H9 (cell line): ENCODE data around the gene CREB3L2. TPM values are rescaled to one million over a fixed set of nuclear protein-coding genes. Genes with fewer than 3 reads are reported as not detected.
A peak's percentile ranks its signal among the peaks of the same experiment; 100 is the strongest.

ENCODE experiments used
- DNase-seq: peaks from one replicate; pipeline ENCODE4 v3.0.0-alpha.2; 2017
- H2AFZ ChIP-seq: one replicate; pipeline ENCODE4 v1.6.1; 2013; ENCODE audit warnings: mild to moderate bottlenecking, low read length, control low read depth, moderate library complexity
- H2AK5ac ChIP-seq: 2 replicates; pipeline ENCODE4 v1.6.1; 2013; ENCODE audit warnings: low read length, control low read depth, mixed read lengths; ENCODE audit not compliant: insufficient read length
- H2BK120ac ChIP-seq: one replicate; pipeline ENCODE4 v1.6.1; 2013; ENCODE audit warnings: low read depth, mild to moderate bottlenecking, low read length, control low read depth, inconsistent platforms; ENCODE audit not compliant: poor library complexity, severe bottlenecking
- H2BK12ac ChIP-seq: 2 replicates; pipeline ENCODE4 v1.6.1; 2013; ENCODE audit warnings: low read length, control low read depth, mixed read lengths, low read depth; ENCODE audit not compliant: insufficient read length
- H2BK15ac ChIP-seq: 2 replicates; pipeline ENCODE4 v1.6.1; 2013; ENCODE audit warnings: low read depth, low read length, control low read depth
- H2BK20ac ChIP-seq: one replicate; pipeline ENCODE4 v1.6.1; 2013; ENCODE audit warnings: low read depth, mild to moderate bottlenecking, low read length, control low read depth, inconsistent platforms; ENCODE audit not compliant: poor library complexity, severe bottlenecking
- H2BK5ac ChIP-seq: 2 replicates; pipeline ENCODE4 v1.6.1; 2013; ENCODE audit warnings: low read length, control low read depth, mixed read lengths; ENCODE audit not compliant: insufficient read length
- H3K14ac ChIP-seq: 2 replicates; pipeline ENCODE4 v1.6.1; 2013; ENCODE audit warnings: low read length, control low read depth; ENCODE audit not compliant: insufficient read depth
- H3K18ac ChIP-seq: 2 replicates; pipeline ENCODE4 v1.6.1; 2013; ENCODE audit warnings: low read depth, mild to moderate bottlenecking, mixed read lengths, low read length, control low read depth; ENCODE audit not compliant: insufficient read length
- H3K23ac ChIP-seq: 2 replicates; pipeline ENCODE4 v1.6.1; 2013; ENCODE audit warnings: low read length, control low read depth, mixed read lengths, low read depth; ENCODE audit not compliant: insufficient read length
- H3K23me2 ChIP-seq: 2 replicates; pipeline ENCODE4 v1.6.1; 2013; ENCODE audit warnings: low read depth, mild to moderate bottlenecking, mixed read lengths, low read length, control low read depth; ENCODE audit not compliant: insufficient read length, poor library complexity, severe bottlenecking
- H3K27ac ChIP-seq: 2 replicates; pipeline ENCODE4 v1.5.1; 2013; ENCODE audit warnings: low read length, control low read depth, mixed read lengths, low read depth; ENCODE audit not compliant: insufficient read length
- H3K27me3 ChIP-seq: 2 replicates; pipeline ENCODE4 v1.6.1; 2013; ENCODE audit warnings: low read length, control low read depth, inconsistent platforms; ENCODE audit not compliant: insufficient read depth
- H3K4ac ChIP-seq: 2 replicates; pipeline ENCODE4 v1.6.1; 2013; ENCODE audit warnings: low read depth, mild to moderate bottlenecking, control low read depth, inconsistent platforms, low read length, moderate library complexity
- H3K4me1 ChIP-seq: 2 replicates; pipeline ENCODE4 v1.6.1; 2013; ENCODE audit warnings: low read length, control low read depth, inconsistent platforms; ENCODE audit not compliant: insufficient read depth
- H3K4me2 ChIP-seq: 2 replicates; pipeline ENCODE4 v1.6.1; 2013; ENCODE audit warnings: low read length, control low read depth, mixed read lengths; ENCODE audit not compliant: insufficient read length, insufficient read depth
- H3K56ac ChIP-seq: 2 replicates; pipeline ENCODE4 v1.6.1; 2013; ENCODE audit warnings: low read depth, mild to moderate bottlenecking, mixed read lengths, low read length, control low read depth; ENCODE audit not compliant: insufficient read length
- H3K79me1 ChIP-seq: 2 replicates; pipeline ENCODE4 v1.6.1; 2013; ENCODE audit warnings: low read depth, mild to moderate bottlenecking, moderate library complexity, low read length, control low read depth, inconsistent platforms; ENCODE audit not compliant: insufficient read depth, poor library complexity, severe bottlenecking
- H3K79me2 ChIP-seq: 2 replicates; pipeline ENCODE4 v1.6.1; 2013; ENCODE audit warnings: low read length, control low read depth, inconsistent platforms; ENCODE audit not compliant: insufficient read depth
- H3K9ac ChIP-seq: 2 replicates; pipeline ENCODE4 v1.6.1; 2013; ENCODE audit warnings: low read length, control low read depth, mixed read lengths; ENCODE audit not compliant: insufficient read length; ENCODE audit errors: extremely low read depth
- H3K9me3 ChIP-seq: one replicate; pipeline ENCODE4 v1.6.1; 2013; ENCODE audit warnings: low read depth, low read length, inconsistent platforms; ENCODE audit not compliant: control insufficient read depth
- H3T11ph ChIP-seq: one replicate; pipeline ENCODE4 v1.6.1; 2013; ENCODE audit warnings: mild to moderate bottlenecking, low read length, control low read depth, inconsistent platforms
- H4K20me1 ChIP-seq: one replicate; pipeline ENCODE4 v1.6.1; 2013; ENCODE audit not compliant: control insufficient read depth, insufficient read length, insufficient read depth
- H4K5ac ChIP-seq: 2 replicates; pipeline ENCODE4 v1.6.1; 2013; ENCODE audit warnings: low read depth, mild to moderate bottlenecking, mixed read lengths, low read length, control low read depth; ENCODE audit not compliant: insufficient read length
- H4K8ac ChIP-seq: replicated peaks from 2 replicates; pipeline ENCODE4 v1.6.1; 2013; ENCODE audit warnings: low read length, control low read depth, mixed read lengths, low read depth; ENCODE audit not compliant: insufficient read length
- H4K91ac ChIP-seq: 2 replicates; pipeline ENCODE4 v1.6.1; 2013; ENCODE audit warnings: low read depth, mild to moderate bottlenecking, moderate library complexity, mixed read lengths, low read length, control low read depth; ENCODE audit not compliant: insufficient read length
- H3K27ac Mint-ChIP-seq, 3 experiments: 2 replicates in 2 of 3; 3 replicates in 1 of 3; pipeline ENCODE4 v1.8.0; 2020 to 2021; ENCODE audit warnings: mixed read lengths in 3 of 3, mild to moderate bottlenecking in 1 of 3, moderate library complexity in 1 of 3
- H3K27me3 Mint-ChIP-seq: 2 replicates; pipeline ENCODE4 v1.8.0; 2021; ENCODE audit warnings: low read depth, mild to moderate bottlenecking, moderate library complexity, mixed read lengths
- H3K36me3 Mint-ChIP-seq, 3 experiments: 2 replicates in 2 of 3; 3 replicates in 1 of 3; pipeline ENCODE4 v1.8.0; 2020 to 2021; ENCODE audit warnings: low read depth in 3 of 3, mixed read lengths in 3 of 3; ENCODE audit not compliant: insufficient read depth in 1 of 3
- H3K4me1 Mint-ChIP-seq, 2 experiments: 2 replicates each; pipeline ENCODE4 v1.8.0; 2020; ENCODE audit warnings: mixed read lengths in 2 of 2
- H3K4me3 Mint-ChIP-seq, 2 experiments: 2 replicates in 1 of 2; 3 replicates in 1 of 2; pipeline ENCODE4 v1.8.0; 2020 to 2021; ENCODE audit warnings: mild to moderate bottlenecking in 2 of 2, mixed read lengths in 2 of 2, moderate library complexity in 1 of 2
- H3K9me3 Mint-ChIP-seq, 2 experiments: 2 replicates in 1 of 2; 3 replicates in 1 of 2; pipeline ENCODE4 v1.8.0; 2020; ENCODE audit warnings: mild to moderate bottlenecking in 2 of 2, mixed read lengths in 2 of 2, moderate library complexity in 1 of 2
- WGBS: extraction: QIAGEN DNeasy Blood & Tissue Kit; methylation state at CpG from one replicate; pipeline ENCODE4 v1.1.7; 2013; ENCODE audit warnings: missing lambda C conversion rate, low lambda C conversion rate, mixed read lengths; ENCODE audit not compliant: insufficient read length; ENCODE audit errors: extremely low coverage; 5-methylcytosine and 5-hydroxymethylcytosine counted together
- total RNA-seq: library from RNA; stranded (reverse); gene quantifications from 2 replicates; pipeline ENCODE4 v1.2.1, GENCODE V29; 2021
- TF ChIP-seq, protein P1 (sequence below): fragments of 200-600 bp; sonication (generic); conservative IDR thresholded peaks from 3 replicates; pipeline ENCODE4 v1.8.0; 2021; ENCODE audit warnings: antibody characterized with exemption, mild to moderate bottlenecking

Gene CREB3L2
- total RNA-seq, 1 experiment from 2014 or later, result 60.7 TPM

DNA sequence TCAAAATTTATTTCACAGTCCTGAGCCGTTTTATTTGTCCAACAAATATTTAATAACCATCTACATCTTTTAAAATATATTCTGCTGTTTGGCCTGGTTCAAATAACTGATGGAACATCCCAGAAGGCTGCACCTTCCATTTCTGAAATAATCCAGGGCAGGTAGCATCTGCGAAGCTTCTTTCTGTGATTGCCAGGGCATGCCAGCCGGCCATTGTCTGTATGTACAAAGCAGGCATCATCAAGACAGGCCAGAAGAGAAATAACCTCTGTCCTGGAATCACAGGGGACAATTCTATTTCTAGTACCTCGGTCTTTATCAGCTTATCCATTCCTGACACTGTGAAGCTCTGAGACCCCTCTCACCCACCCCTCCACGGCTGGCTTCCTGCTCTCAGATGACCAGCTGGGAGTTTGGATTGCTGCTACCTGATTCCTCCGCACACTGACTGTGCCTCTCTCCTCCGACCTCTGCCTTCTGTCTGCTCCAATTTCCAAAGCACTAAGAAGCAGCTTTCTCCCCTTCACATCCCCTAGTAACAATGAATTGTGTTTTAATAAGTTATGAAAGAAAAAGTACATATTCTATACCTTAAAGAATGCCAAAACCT lies 163.1 kb downstream of the CREB3L2 start:
- no peak overlapping the region for H3K18ac ChIP-seq
- H3K4me1 ChIP-seq, result peaks cover 7% of the 10 kb centered on the region; the same call in 1 of the 2 replicates
- H4K91ac ChIP-seq, result no peak overlapping the region
- H4K5ac ChIP-seq, result no peak overlapping the region
- H3K4me3 Mint-ChIP-seq, result no peak overlapping the region
- no peak overlapping the region for H2BK5ac ChIP-seq
- no peak overlapping the region for H2BK20ac ChIP-seq
- peak overlapping the region in 1 of 3 experiments; percentile 0; a peak in 3 of 7 replicates for H3K27ac Mint-ChIP-seq
- H3K27ac ChIP-seq, result no peak overlapping the region
- TF ChIP-seq, protein P1, sequence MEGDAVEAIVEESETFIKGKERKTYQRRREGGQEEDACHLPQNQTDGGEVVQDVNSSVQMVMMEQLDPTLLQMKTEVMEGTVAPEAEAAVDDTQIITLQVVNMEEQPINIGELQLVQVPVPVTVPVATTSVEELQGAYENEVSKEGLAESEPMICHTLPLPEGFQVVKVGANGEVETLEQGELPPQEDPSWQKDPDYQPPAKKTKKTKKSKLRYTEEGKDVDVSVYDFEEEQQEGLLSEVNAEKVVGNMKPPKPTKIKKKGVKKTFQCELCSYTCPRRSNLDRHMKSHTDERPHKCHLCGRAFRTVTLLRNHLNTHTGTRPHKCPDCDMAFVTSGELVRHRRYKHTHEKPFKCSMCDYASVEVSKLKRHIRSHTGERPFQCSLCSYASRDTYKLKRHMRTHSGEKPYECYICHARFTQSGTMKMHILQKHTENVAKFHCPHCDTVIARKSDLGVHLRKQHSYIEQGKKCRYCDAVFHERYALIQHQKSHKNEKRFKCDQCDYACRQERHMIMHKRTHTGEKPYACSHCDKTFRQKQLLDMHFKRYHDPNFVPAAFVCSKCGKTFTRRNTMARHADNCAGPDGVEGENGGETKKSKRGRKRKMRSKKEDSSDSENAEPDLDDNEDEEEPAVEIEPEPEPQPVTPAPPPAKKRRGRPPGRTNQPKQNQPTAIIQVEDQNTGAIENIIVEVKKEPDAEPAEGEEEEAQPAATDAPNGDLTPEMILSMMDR, result no peak
- H3K9me3 ChIP-seq, result no peaks in the 10 kb centered on the region
- peaks cover 1% of the 10 kb centered on the region; the same call in 1 of the 2 replicates for H3K27me3 Mint-ChIP-seq
- no peak overlapping the region for H3K4ac ChIP-seq
- H3K23me2 ChIP-seq, result no peaks in the 10 kb centered on the region
- WGBS, result no CpG with 5 or more reads among the region's 7 CpGs
- H2BK15ac ChIP-seq, result no peak overlapping the region
- H2AFZ ChIP-seq, result no peak overlapping the region
- no peak for DNase-seq
- H3K4me2 ChIP-seq, result no peak overlapping the region
- H3K14ac ChIP-seq, result no peak overlapping the region
- no peak overlapping the region for H2BK120ac ChIP-seq
- no peak overlapping the region for H2BK12ac ChIP-seq
- H3T11ph ChIP-seq, result no peak overlapping the region
- no peak overlapping the region for H2AK5ac ChIP-seq
- no peaks in the 10 kb centered on the region for H4K20me1 ChIP-seq
- no peak overlapping the region for H3K56ac ChIP-seq
- H3K79me1 ChIP-seq, result no peaks in the 10 kb centered on the region
- no peak overlapping the region for H3K23ac ChIP-seq
- H4K8ac ChIP-seq, result no peak overlapping the region
- H3K79me2 ChIP-seq, result no peaks in the 10 kb centered on the region
- H3K4me1 Mint-ChIP-seq, result peaks cover 27 to 38% of the 10 kb centered on the region in 2 experiments
- peaks cover 0 to 3% (median 0%) of the 10 kb centered on the region in 3 experiments; a peak in 1 of 7 replicates for H3K36me3 Mint-ChIP-seq
- H3K9me3 Mint-ChIP-seq, result peaks cover 0 to 4% of the 10 kb centered on the region in 2 experiments; a peak in 3 of 5 replicates
- H3K9ac ChIP-seq, result no peak overlapping the region
- no peaks in the 10 kb centered on the region for H3K27me3 ChIP-seq
